H9 (cell line): ENCODE results near the gene MIPOL1. TPM values are rescaled to one million over a fixed set of nuclear protein-coding genes. Genes with fewer than 3 reads are reported as not detected.

Experiments used
- DNase-seq: peaks from one replicate; pipeline ENCODE4 v3.0.0-alpha.2; 2017
- H2AFZ ChIP-seq: one replicate; pipeline ENCODE4 v1.6.1; 2013; ENCODE audit warnings: mild to moderate bottlenecking, low read length, control low read depth, moderate library complexity
- H2AK5ac ChIP-seq: 2 replicates; pipeline ENCODE4 v1.6.1; 2013; ENCODE audit warnings: low read length, control low read depth, mixed read lengths; ENCODE audit not compliant: insufficient read length
- H2BK120ac ChIP-seq: one replicate; pipeline ENCODE4 v1.6.1; 2013; ENCODE audit warnings: low read depth, mild to moderate bottlenecking, low read length, control low read depth, inconsistent platforms; ENCODE audit not compliant: poor library complexity, severe bottlenecking
- H2BK12ac ChIP-seq: 2 replicates; pipeline ENCODE4 v1.6.1; 2013; ENCODE audit warnings: low read length, control low read depth, mixed read lengths, low read depth; ENCODE audit not compliant: insufficient read length
- H2BK15ac ChIP-seq: 2 replicates; pipeline ENCODE4 v1.6.1; 2013; ENCODE audit warnings: low read depth, low read length, control low read depth
- H2BK20ac ChIP-seq: one replicate; pipeline ENCODE4 v1.6.1; 2013; ENCODE audit warnings: low read depth, mild to moderate bottlenecking, low read length, control low read depth, inconsistent platforms; ENCODE audit not compliant: poor library complexity, severe bottlenecking
- H2BK5ac ChIP-seq: 2 replicates; pipeline ENCODE4 v1.6.1; 2013; ENCODE audit warnings: low read length, control low read depth, mixed read lengths; ENCODE audit not compliant: insufficient read length
- H3K14ac ChIP-seq: 2 replicates; pipeline ENCODE4 v1.6.1; 2013; ENCODE audit warnings: low read length, control low read depth; ENCODE audit not compliant: insufficient read depth
- H3K18ac ChIP-seq: 2 replicates; pipeline ENCODE4 v1.6.1; 2013; ENCODE audit warnings: low read depth, mild to moderate bottlenecking, mixed read lengths, low read length, control low read depth; ENCODE audit not compliant: insufficient read length
- H3K23ac ChIP-seq: 2 replicates; pipeline ENCODE4 v1.6.1; 2013; ENCODE audit warnings: low read length, control low read depth, mixed read lengths, low read depth; ENCODE audit not compliant: insufficient read length
- H3K23me2 ChIP-seq: 2 replicates; pipeline ENCODE4 v1.6.1; 2013; ENCODE audit warnings: low read depth, mild to moderate bottlenecking, mixed read lengths, low read length, control low read depth; ENCODE audit not compliant: insufficient read length, poor library complexity, severe bottlenecking
- H3K27ac ChIP-seq: 2 replicates; pipeline ENCODE4 v1.5.1; 2013; ENCODE audit warnings: low read length, control low read depth, mixed read lengths, low read depth; ENCODE audit not compliant: insufficient read length
- H3K27me3 ChIP-seq: 2 replicates; pipeline ENCODE4 v1.6.1; 2013; ENCODE audit warnings: low read length, control low read depth, inconsistent platforms; ENCODE audit not compliant: insufficient read depth
- H3K4ac ChIP-seq: 2 replicates; pipeline ENCODE4 v1.6.1; 2013; ENCODE audit warnings: low read depth, mild to moderate bottlenecking, control low read depth, inconsistent platforms, low read length, moderate library complexity
- H3K4me1 ChIP-seq: 2 replicates; pipeline ENCODE4 v1.6.1; 2013; ENCODE audit warnings: low read length, control low read depth, inconsistent platforms; ENCODE audit not compliant: insufficient read depth
- H3K4me2 ChIP-seq: 2 replicates; pipeline ENCODE4 v1.6.1; 2013; ENCODE audit warnings: low read length, control low read depth, mixed read lengths; ENCODE audit not compliant: insufficient read length, insufficient read depth
- H3K56ac ChIP-seq: 2 replicates; pipeline ENCODE4 v1.6.1; 2013; ENCODE audit warnings: low read depth, mild to moderate bottlenecking, mixed read lengths, low read length, control low read depth; ENCODE audit not compliant: insufficient read length
- H3K79me1 ChIP-seq: 2 replicates; pipeline ENCODE4 v1.6.1; 2013; ENCODE audit warnings: low read depth, mild to moderate bottlenecking, moderate library complexity, low read length, control low read depth, inconsistent platforms; ENCODE audit not compliant: insufficient read depth, poor library complexity, severe bottlenecking
- H3K79me2 ChIP-seq: 2 replicates; pipeline ENCODE4 v1.6.1; 2013; ENCODE audit warnings: low read length, control low read depth, inconsistent platforms; ENCODE audit not compliant: insufficient read depth
- H3K9ac ChIP-seq: 2 replicates; pipeline ENCODE4 v1.6.1; 2013; ENCODE audit warnings: low read length, control low read depth, mixed read lengths; ENCODE audit not compliant: insufficient read length; ENCODE audit errors: extremely low read depth
- H3K9me3 ChIP-seq: one replicate; pipeline ENCODE4 v1.6.1; 2013; ENCODE audit warnings: low read depth, low read length, inconsistent platforms; ENCODE audit not compliant: control insufficient read depth
- H3T11ph ChIP-seq: one replicate; pipeline ENCODE4 v1.6.1; 2013; ENCODE audit warnings: mild to moderate bottlenecking, low read length, control low read depth, inconsistent platforms
- H4K20me1 ChIP-seq: one replicate; pipeline ENCODE4 v1.6.1; 2013; ENCODE audit not compliant: control insufficient read depth, insufficient read length, insufficient read depth
- H4K5ac ChIP-seq: 2 replicates; pipeline ENCODE4 v1.6.1; 2013; ENCODE audit warnings: low read depth, mild to moderate bottlenecking, mixed read lengths, low read length, control low read depth; ENCODE audit not compliant: insufficient read length
- H4K8ac ChIP-seq: replicated peaks from 2 replicates; pipeline ENCODE4 v1.6.1; 2013; ENCODE audit warnings: low read length, control low read depth, mixed read lengths, low read depth; ENCODE audit not compliant: insufficient read length
- H4K91ac ChIP-seq: 2 replicates; pipeline ENCODE4 v1.6.1; 2013; ENCODE audit warnings: low read depth, mild to moderate bottlenecking, moderate library complexity, mixed read lengths, low read length, control low read depth; ENCODE audit not compliant: insufficient read length
- H3K27ac Mint-ChIP-seq, 3 experiments: 2 replicates in 2 of 3; 3 replicates in 1 of 3; pipeline ENCODE4 v1.8.0; 2020 to 2021; ENCODE audit warnings: mixed read lengths in 3 of 3, mild to moderate bottlenecking in 1 of 3, moderate library complexity in 1 of 3
- H3K27me3 Mint-ChIP-seq: 2 replicates; pipeline ENCODE4 v1.8.0; 2021; ENCODE audit warnings: low read depth, mild to moderate bottlenecking, moderate library complexity, mixed read lengths
- H3K36me3 Mint-ChIP-seq, 3 experiments: 2 replicates in 2 of 3; 3 replicates in 1 of 3; pipeline ENCODE4 v1.8.0; 2020 to 2021; ENCODE audit warnings: low read depth in 3 of 3, mixed read lengths in 3 of 3; ENCODE audit not compliant: insufficient read depth in 1 of 3
- H3K4me1 Mint-ChIP-seq, 2 experiments: 2 replicates each; pipeline ENCODE4 v1.8.0; 2020; ENCODE audit warnings: mixed read lengths in 2 of 2
- H3K4me3 Mint-ChIP-seq, 2 experiments: 2 replicates in 1 of 2; 3 replicates in 1 of 2; pipeline ENCODE4 v1.8.0; 2020 to 2021; ENCODE audit warnings: mild to moderate bottlenecking in 2 of 2, mixed read lengths in 2 of 2, moderate library complexity in 1 of 2
- H3K9me3 Mint-ChIP-seq, 2 experiments: 2 replicates in 1 of 2; 3 replicates in 1 of 2; pipeline ENCODE4 v1.8.0; 2020; ENCODE audit warnings: mild to moderate bottlenecking in 2 of 2, mixed read lengths in 2 of 2, moderate library complexity in 1 of 2
- WGBS: extraction: QIAGEN DNeasy Blood & Tissue Kit; methylation state at CpG from one replicate; pipeline ENCODE4 v1.1.7; 2013; ENCODE audit warnings: missing lambda C conversion rate, low lambda C conversion rate, mixed read lengths; ENCODE audit not compliant: insufficient read length; ENCODE audit errors: extremely low coverage; 5-methylcytosine and 5-hydroxymethylcytosine counted together
- total RNA-seq: library from RNA; stranded (reverse); gene quantifications from 2 replicates; pipeline ENCODE4 v1.2.1, GENCODE V29; 2021
- TF ChIP-seq, protein P1 (sequence below): fragments of 200-600 bp; sonication (generic); conservative IDR thresholded peaks from 3 replicates; pipeline ENCODE4 v1.8.0; 2021; ENCODE audit warnings: antibody characterized with exemption, mild to moderate bottlenecking

MIPOL1 gene
- total RNA-seq, 1 experiment from 2014 or later, result 15.6 TPM

DNA sequence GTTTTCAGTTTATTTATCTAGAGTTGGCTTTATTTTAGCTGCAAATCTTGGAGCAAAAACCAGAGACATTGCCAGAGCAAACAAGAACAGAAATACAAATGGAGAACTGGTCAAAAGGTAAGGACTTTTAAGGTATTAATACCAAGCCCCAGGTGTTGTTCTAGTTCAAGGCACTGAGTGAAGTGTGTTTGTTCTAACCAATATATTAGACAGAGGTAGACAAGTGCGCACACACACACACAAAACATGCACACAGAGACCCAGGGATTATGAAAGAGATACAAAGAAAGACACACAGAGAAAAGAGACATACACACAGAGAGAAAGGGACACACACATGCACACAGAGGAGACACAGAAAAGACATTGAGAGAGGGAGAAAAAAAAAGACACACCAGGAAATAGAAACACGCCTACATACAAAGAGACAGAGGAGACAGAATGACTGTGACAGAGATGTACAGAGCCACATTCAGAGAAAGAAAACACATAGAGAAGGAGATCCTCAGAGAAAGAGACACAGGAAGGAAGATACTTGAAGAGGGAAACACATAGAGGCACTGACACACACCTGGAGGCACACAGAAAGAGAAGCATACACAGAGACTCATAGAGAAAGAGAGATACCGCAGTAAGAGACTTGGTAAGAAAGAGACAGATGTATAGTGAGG lies 50.2 kb downstream of the MIPOL1 start:
- Histone ChIP-seq H3K23me2 (no peaks in the 10 kb centered on the region), H3K4ac (no peak overlapping the region), H3K79me1 (no peaks in the 10 kb centered on the region), H3K9ac (no peak overlapping the region), H2BK120ac (no peak overlapping the region), H2BK5ac (no peak overlapping the region), H2AK5ac (no peak overlapping the region), H3K4me1 (no peaks in the 10 kb centered on the region), H3K56ac (no peak overlapping the region), H3K27ac (no peak overlapping the region), H3K9me3 (no peaks in the 10 kb centered on the region), H4K91ac (no peak overlapping the region), H4K5ac (no peak overlapping the region), H2BK15ac (no peak overlapping the region), H3K27me3 (no peaks in the 10 kb centered on the region), H3K79me2 (no peaks in the 10 kb centered on the region), H2BK20ac (no peak overlapping the region), H4K8ac (no peak overlapping the region), H3K4me2 (no peak overlapping the region), H2BK12ac (no peak overlapping the region), H4K20me1 (no peaks in the 10 kb centered on the region), H3K14ac (no peak overlapping the region), H3K18ac (no peak overlapping the region), H3K23ac (no peak overlapping the region), H3T11ph (no peak overlapping the region), H2AFZ (no peak overlapping the region)
- no peak overlapping the region for H3K4me3 Mint-ChIP-seq
- H3K27ac Mint-ChIP-seq, result no peak overlapping the region
- no CpG with 5 or more reads among the region's 3 CpGs for WGBS
- H3K9me3 Mint-ChIP-seq, result no peaks in the 10 kb centered on the region
- no peak for DNase-seq
- H3K27me3 Mint-ChIP-seq, result no peaks in the 10 kb centered on the region
- TF ChIP-seq, protein P1, sequence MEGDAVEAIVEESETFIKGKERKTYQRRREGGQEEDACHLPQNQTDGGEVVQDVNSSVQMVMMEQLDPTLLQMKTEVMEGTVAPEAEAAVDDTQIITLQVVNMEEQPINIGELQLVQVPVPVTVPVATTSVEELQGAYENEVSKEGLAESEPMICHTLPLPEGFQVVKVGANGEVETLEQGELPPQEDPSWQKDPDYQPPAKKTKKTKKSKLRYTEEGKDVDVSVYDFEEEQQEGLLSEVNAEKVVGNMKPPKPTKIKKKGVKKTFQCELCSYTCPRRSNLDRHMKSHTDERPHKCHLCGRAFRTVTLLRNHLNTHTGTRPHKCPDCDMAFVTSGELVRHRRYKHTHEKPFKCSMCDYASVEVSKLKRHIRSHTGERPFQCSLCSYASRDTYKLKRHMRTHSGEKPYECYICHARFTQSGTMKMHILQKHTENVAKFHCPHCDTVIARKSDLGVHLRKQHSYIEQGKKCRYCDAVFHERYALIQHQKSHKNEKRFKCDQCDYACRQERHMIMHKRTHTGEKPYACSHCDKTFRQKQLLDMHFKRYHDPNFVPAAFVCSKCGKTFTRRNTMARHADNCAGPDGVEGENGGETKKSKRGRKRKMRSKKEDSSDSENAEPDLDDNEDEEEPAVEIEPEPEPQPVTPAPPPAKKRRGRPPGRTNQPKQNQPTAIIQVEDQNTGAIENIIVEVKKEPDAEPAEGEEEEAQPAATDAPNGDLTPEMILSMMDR, result no peak
- no peaks in the 10 kb centered on the region for H3K4me1 Mint-ChIP-seq
- H3K36me3 Mint-ChIP-seq, result no peaks in the 10 kb centered on the region
